OCI-LY1 (cell line): ENCODE results near the gene UNC80.

ENCODE experiments used
- CTCF ChIP-seq: fragments of 200-600 bp; sonication (generic), shearing (Covaris generic); IDR thresholded peaks from 2 replicates; pipeline ENCODE4 v1.5.1; 2017; ENCODE audit warnings: mild to moderate bottlenecking, antibody characterized with exemption, low read length, moderate library complexity, mixed read lengths
- EZH2 ChIP-seq: fragments of 200-600 bp; sonication (generic), shearing (Covaris generic); IDR thresholded peaks from 2 replicates; pipeline ENCODE4 v1.8.0; 2017; ENCODE audit warnings: borderline replicate concordance, mixed run types, mild to moderate bottlenecking, antibody characterized with exemption, low read length, moderate library complexity, mixed read lengths

GRCh38 chr2:209940936-209941335 lies 169.3 kb downstream of the UNC80 start:
- TF ChIP-seq CTCF (no peak), EZH2 (no peak)
